Fibroblast of lung (primary cell): ENCODE measurements around the gene S100G. TPM values are rescaled to one million over a fixed set of nuclear protein-coding genes. Genes with fewer than 3 reads are reported as not detected.
"Not testable (repeated sequence)": the region's sequence is repeated elsewhere in the genome, so short reads cannot be mapped to it uniquely, and the experiment has no call there.

Source experiments
- DNase-seq, 2 donors: peaks; one replicate each; pipeline versions ENCODE4 v3.0.0 to v3.0.0-alpha.2; 2010; ENCODE audit warnings: low read depth in 2 of 2
- H2AFZ ChIP-seq: 2 replicates; pipeline ENCODE4 v1.5.1; 2012; ENCODE audit warnings: low read length, control low read depth, inconsistent platforms
- H3K27ac ChIP-seq: 2 replicates; pipeline ENCODE4 v1.5.1; 2011; ENCODE audit warnings: low read length, control low read depth; ENCODE audit not compliant: insufficient read depth
- H3K27me3 ChIP-seq: 2 replicates; pipeline ENCODE4 v1.5.1; 2011; ENCODE audit warnings: mild to moderate bottlenecking, low read length; ENCODE audit not compliant: control insufficient read depth, insufficient read depth
- H3K36me3 ChIP-seq: 2 replicates; pipeline ENCODE4 v1.5.1; 2011; ENCODE audit warnings: low read length; ENCODE audit not compliant: control insufficient read depth, insufficient read depth
- H3K4me1 ChIP-seq: 2 replicates; pipeline ENCODE4 v1.5.1; 2011; ENCODE audit warnings: low read length; ENCODE audit not compliant: control insufficient read depth, insufficient read depth; ENCODE audit errors: extremely low read depth
- H3K4me2 ChIP-seq: 2 replicates; pipeline ENCODE4 v1.5.1; 2011; ENCODE audit warnings: low read length, control low read depth; ENCODE audit not compliant: insufficient read depth; ENCODE audit errors: extremely low read depth
- H3K4me3 ChIP-seq, 4 experiments: fragments of 200-600 bp in 1 of 4; sonication (generic) in 1 of 4; replicated peaks in 1 of 4; 2 replicates each; pipeline ENCODE4 v1.5.1; 2011 to 2016; ENCODE audit warnings: low read length in 4 of 4, low read depth in 3 of 4, mild to moderate bottlenecking in 3 of 4, control low read depth in 2 of 4, inconsistent platforms in 1 of 4, mixed read lengths in 1 of 4; ENCODE audit not compliant: insufficient read depth in 1 of 4; ENCODE audit errors: control extremely low read depth in 1 of 4
- H3K79me2 ChIP-seq: 2 replicates; pipeline ENCODE4 v1.5.1; 2012; ENCODE audit warnings: mild to moderate bottlenecking, low read length, inconsistent platforms; ENCODE audit not compliant: control insufficient read depth, insufficient read depth
- H3K9ac ChIP-seq: 2 replicates; pipeline ENCODE4 v1.5.1; 2011; ENCODE audit warnings: mild to moderate bottlenecking, low read length, control low read depth; ENCODE audit not compliant: insufficient read depth
- H3K9me3 ChIP-seq: 2 replicates; pipeline ENCODE4 v1.5.1; 2012; ENCODE audit warnings: low read depth, low read length; ENCODE audit not compliant: control insufficient read depth, insufficient read depth
- H4K20me1 ChIP-seq: 2 replicates; pipeline ENCODE4 v1.5.1; 2011; ENCODE audit warnings: low read length; ENCODE audit not compliant: control insufficient read depth, insufficient read depth; ENCODE audit errors: extremely low read depth
- EZH2 ChIP-seq: IDR thresholded peaks from 2 replicates; pipeline ENCODE4 v1.5.1; 2012; ENCODE audit warnings: low read length, control low read depth, mild to moderate bottlenecking; ENCODE audit errors: missing control alignments
- polyA plus RNA-seq, 2 donors: library from polyadenylated mRNA; depleted of rRNA in 1 of 2; stranded (reverse) in 1 of 2; unstranded in 1 of 2; fragments of >200 nt; gene quantifications; 2 replicates each; pipeline ENCODE4 v1.2.1, GENCODE V29; 2011 to 2012; ENCODE audit warnings: missing spikeins in 1 of 2
- total RNA-seq: library from RNA; depleted of rRNA; stranded (reverse); fragments of >200 nt; gene quantifications from 2 replicates; pipeline ENCODE4 v1.2.1, GENCODE V29; 2014
- TF ChIP-seq, protein P1 (sequence below), 2 donors: IDR thresholded peaks in 1 of 2; conservative IDR thresholded peaks in 1 of 2; 1 replicate in 1 of 2; 2 replicates in 1 of 2; pipeline ENCODE4 v1.5.1; 2011 to 2012; ENCODE audit warnings: low read length in 2 of 2, control low read depth in 1 of 2, inconsistent platforms in 1 of 2, low read depth in 1 of 2, mild to moderate bottlenecking in 1 of 2

Gene S100G
- total and polyA plus RNA-seq, 2 donors (not counting 1 experiment from before 2014, with no cell fraction given): not detected

DNA sequence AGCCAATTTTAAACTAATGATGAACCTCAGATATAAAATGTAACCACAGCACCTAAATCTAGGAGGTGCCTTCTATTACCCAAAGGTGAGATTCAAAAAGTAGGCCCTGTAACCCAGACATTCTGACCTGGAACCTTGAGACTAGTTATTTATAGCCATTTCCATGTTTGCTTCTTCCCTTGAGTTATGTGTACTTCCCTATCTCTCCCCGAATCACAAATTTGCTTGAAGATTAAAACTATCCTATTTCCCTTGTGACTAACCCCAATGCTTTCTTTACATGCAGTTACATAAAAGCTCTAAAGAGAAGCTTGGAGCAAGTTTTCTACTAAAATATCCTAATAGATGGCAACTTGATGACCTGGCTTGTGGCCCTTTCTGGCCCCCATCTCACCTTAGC lies 32.6 kb upstream of the S100G start:
- H3K9ac ChIP-seq: no peak overlapping the region
- no peaks in the 10 kb centered on the region for H3K27me3 ChIP-seq
- no peaks in the 10 kb centered on the region for H4K20me1 ChIP-seq
- H3K27ac ChIP-seq: no peak overlapping the region
- no peaks in the 10 kb centered on the region for H3K36me3 ChIP-seq
- no peak for DNase-seq
- H3K79me2 ChIP-seq: no peaks in the 10 kb centered on the region
- TF ChIP-seq EZH2: no peak
- TF ChIP-seq, protein P1, sequence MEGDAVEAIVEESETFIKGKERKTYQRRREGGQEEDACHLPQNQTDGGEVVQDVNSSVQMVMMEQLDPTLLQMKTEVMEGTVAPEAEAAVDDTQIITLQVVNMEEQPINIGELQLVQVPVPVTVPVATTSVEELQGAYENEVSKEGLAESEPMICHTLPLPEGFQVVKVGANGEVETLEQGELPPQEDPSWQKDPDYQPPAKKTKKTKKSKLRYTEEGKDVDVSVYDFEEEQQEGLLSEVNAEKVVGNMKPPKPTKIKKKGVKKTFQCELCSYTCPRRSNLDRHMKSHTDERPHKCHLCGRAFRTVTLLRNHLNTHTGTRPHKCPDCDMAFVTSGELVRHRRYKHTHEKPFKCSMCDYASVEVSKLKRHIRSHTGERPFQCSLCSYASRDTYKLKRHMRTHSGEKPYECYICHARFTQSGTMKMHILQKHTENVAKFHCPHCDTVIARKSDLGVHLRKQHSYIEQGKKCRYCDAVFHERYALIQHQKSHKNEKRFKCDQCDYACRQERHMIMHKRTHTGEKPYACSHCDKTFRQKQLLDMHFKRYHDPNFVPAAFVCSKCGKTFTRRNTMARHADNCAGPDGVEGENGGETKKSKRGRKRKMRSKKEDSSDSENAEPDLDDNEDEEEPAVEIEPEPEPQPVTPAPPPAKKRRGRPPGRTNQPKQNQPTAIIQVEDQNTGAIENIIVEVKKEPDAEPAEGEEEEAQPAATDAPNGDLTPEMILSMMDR (conservative IDR thresholded peaks at IDR 0.05 in 1 of 2, IDR thresholded peaks at IDR 0.05 in 1 of 2; ENCODE audit: low read depth in 1 of 2, low read length in 2 of 2): no peak
- no peaks in the 10 kb centered on the region for H3K4me1 ChIP-seq
- no peak overlapping the region for H3K4me2 ChIP-seq
- no peak overlapping the region for H3K4me3 ChIP-seq
- no peaks in the 10 kb centered on the region for H3K9me3 ChIP-seq
- no peak overlapping the region for H2AFZ ChIP-seq

DNA sequence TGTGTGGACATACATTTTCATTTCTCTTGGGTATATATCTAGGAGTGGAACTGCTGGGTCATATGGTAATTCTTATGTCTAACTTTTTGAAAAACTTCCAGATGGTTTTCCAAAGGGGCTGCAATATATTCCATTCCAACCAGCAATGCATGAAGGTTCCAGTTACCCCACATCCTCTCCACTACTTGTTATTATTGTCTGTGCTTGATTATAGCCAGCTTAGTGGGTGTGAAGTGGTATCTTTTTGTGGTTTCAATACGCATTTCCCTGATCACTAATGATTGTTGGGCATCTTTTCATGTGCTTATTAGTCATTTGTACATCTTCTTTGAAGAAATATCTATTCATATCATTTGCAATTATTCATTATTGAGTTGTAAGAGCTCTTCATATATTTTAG lies 31.5 kb upstream of the S100G start:
- Histone ChIP-seq H3K27ac (no peak overlapping the region), H3K79me2 (no peaks in the 10 kb centered on the region), H3K4me3 (no peak overlapping the region), H2AFZ (no peak overlapping the region), H3K4me2 (no peak overlapping the region), H3K9ac (no peak overlapping the region), H3K4me1 (no peaks in the 10 kb centered on the region), H3K9me3 (no peaks in the 10 kb centered on the region), H4K20me1 (no peaks in the 10 kb centered on the region), H3K27me3 (no peaks in the 10 kb centered on the region), H3K36me3 (no peaks in the 10 kb centered on the region)
- no peak for DNase-seq
- TF ChIP-seq EZH2: no peak
- TF ChIP-seq, protein P1 (conservative IDR thresholded peaks at IDR 0.05 in 1 of 2, IDR thresholded peaks at IDR 0.05 in 1 of 2; ENCODE audit: low read depth in 1 of 2, low read length in 2 of 2): no peak

DNA sequence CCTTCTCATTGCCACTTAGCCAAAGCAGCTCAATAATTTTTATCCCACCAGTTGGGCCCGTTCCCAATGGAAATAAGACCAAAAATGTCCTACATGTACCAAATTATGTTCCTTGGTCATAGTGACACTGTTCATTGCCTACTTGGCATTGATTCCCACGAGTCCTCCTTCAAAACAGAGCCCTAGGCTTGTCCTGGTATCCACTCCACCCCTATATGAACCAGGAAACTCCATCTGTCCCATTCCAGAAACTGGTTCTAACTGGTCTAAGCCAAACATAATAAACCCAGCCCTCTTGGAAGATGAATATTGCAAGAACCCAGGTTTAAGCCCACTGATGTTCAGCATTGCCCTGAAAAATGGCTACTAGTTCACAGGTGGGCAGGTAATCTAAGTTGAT lies 30.9 kb upstream of the S100G start:
- Histone ChIP-seq H3K4me2 (no peak overlapping the region), H3K27ac (no peak overlapping the region), H3K4me1 (no peaks in the 10 kb centered on the region), H3K9me3 (no peaks in the 10 kb centered on the region), H3K36me3 (no peaks in the 10 kb centered on the region), H3K9ac (no peak overlapping the region), H4K20me1 (no peaks in the 10 kb centered on the region), H3K27me3 (no peaks in the 10 kb centered on the region), H3K4me3 (no peak overlapping the region), H3K79me2 (no peaks in the 10 kb centered on the region), H2AFZ (no peak overlapping the region)
- TF ChIP-seq, protein P1 (conservative IDR thresholded peaks at IDR 0.05 in 1 of 2, IDR thresholded peaks at IDR 0.05 in 1 of 2; ENCODE audit: low read depth in 1 of 2, low read length in 2 of 2): no peak
- no peak for TF ChIP-seq EZH2
- DNase-seq: no peak

DNA sequence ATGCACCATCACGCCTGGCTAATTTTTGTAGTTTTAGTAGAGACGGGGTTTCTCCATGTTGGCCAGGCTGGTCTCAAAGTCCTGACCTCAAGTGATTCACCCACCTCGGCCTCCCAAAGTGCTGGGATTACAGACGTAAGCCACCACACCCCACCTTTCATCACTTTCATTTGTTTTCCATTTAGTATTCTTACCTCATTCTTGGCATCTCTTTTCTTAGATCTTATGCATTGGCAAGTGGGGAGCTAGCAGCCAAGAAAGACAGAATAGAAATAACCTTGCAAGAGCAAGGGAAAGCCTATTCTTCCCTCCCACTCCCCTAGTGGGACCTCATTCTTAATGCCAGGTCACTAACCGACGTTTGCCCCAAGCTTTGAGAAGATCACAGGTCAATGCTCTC lies 21.4 kb upstream of the S100G start:
- not testable (repeated sequence) for H3K4me1 ChIP-seq, H3K4me3 ChIP-seq, H3K27ac ChIP-seq, H4K20me1 ChIP-seq, H3K79me2 ChIP-seq, H3K4me2 ChIP-seq, H3K27me3 ChIP-seq, H3K9me3 ChIP-seq, H3K9ac ChIP-seq, H3K36me3 ChIP-seq, H2AFZ ChIP-seq
- DNase-seq: peak; percentile 29 to 76
